ENCODE results near the gene CA6.

DNA sequence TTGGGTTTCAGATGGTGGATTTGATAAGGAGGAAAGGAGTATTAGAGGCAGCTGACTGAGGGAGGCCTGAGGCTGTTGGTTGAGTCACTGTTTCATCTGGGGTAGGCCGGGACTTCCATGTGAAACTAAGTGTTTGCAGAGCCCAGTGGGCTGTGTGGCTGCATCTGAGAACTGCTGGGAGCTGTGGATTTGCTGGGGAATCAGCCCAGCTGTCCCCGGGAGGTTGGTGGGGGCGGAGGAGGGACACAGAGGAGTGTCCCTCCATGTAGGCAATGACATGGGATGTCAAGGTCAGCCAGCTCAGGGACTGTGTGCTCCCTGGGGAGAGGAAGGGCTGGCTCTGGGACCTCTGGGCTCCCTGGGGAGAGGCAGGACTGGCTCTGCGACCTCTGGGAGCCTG lies 44.2 kb downstream of the CA6 start:
- TF ChIP-seq EZH2 (IDR thresholded peaks at IDR 0.05; ENCODE audit: borderline replicate concordance) (no peak), CTCF (IDR thresholded peaks at IDR 0.05; ENCODE audit: poor library complexity) (no peak)
